ENCODE measurements around the gene ZNF587B. TPM values are rescaled to one million over a fixed set of nuclear protein-coding genes. Genes with fewer than 3 reads are reported as not detected.
"Not testable (repeated sequence)": the region's sequence is repeated elsewhere in the genome, so short reads cannot be mapped to it uniquely, and the experiment has no call there.

Gene ZNF587B
- total RNA-seq, 3 donors from 2014 or later: 13.9 to 21.1 (median 18.3) TPM

DNA sequence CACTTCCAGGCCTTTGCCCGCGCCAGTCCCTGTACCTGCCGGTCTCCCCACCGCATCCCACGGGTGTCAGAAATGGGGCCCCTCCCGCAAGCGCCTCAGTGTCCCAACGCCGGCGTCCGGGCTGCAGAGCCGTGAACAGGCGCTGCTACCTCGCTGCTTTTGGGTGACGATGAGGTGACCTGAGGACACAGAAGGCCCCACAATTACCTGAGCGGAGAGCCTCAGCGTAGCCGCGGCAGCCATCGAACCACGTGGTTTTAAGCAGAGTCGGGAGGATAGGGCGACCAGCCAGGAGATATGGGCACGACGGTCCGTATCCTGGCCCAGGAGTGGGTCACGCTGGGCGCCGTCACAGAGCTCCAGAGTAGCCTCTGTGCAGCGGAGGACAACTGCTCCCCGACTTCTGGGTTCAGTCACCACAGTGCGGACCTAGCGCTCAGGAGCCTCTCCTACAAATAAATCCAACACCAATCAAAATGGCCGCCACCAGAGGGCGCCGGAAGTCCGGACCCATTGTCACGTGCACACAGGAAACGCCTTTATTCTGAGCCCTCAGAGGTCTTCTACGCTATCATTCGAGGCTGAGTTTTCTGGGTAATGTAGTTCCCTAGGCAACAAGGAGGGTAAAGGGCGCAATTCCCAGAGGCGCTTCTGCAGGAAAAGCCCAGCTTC, 58.6 kb downstream of the ZNF587B start, which contains the start of gene ZNF814:
ZNF814 (minus strand) TSS at position 478 of the 672 bp plus-strand sequence; CDS start at position 243, 235 bp downstream.
- peak within 1 kb of the TSS; percentile 44 for H3K4me3 ChIP-seq
- H3K4me1 ChIP-seq (ENCODE audit: low read depth): peaks cover 16% of the 10 kb centered on the region
- ATAC-seq (peak; percentile 93), DNase-seq (peak; percentile 79 to 95 (median 91))
- TF ChIP-seq, protein P1, sequence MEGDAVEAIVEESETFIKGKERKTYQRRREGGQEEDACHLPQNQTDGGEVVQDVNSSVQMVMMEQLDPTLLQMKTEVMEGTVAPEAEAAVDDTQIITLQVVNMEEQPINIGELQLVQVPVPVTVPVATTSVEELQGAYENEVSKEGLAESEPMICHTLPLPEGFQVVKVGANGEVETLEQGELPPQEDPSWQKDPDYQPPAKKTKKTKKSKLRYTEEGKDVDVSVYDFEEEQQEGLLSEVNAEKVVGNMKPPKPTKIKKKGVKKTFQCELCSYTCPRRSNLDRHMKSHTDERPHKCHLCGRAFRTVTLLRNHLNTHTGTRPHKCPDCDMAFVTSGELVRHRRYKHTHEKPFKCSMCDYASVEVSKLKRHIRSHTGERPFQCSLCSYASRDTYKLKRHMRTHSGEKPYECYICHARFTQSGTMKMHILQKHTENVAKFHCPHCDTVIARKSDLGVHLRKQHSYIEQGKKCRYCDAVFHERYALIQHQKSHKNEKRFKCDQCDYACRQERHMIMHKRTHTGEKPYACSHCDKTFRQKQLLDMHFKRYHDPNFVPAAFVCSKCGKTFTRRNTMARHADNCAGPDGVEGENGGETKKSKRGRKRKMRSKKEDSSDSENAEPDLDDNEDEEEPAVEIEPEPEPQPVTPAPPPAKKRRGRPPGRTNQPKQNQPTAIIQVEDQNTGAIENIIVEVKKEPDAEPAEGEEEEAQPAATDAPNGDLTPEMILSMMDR (IDR thresholded peaks at IDR 0.05): no peak
- H3K9me3 ChIP-seq: peaks cover 23% of the 10 kb centered on the region
- intact Hi-C loops (cut with DNase I, micrococcal nuclease): no loop called here
- H3K36me3 ChIP-seq (ENCODE audit: low read depth): no peaks in the 10 kb centered on the region

DNA sequence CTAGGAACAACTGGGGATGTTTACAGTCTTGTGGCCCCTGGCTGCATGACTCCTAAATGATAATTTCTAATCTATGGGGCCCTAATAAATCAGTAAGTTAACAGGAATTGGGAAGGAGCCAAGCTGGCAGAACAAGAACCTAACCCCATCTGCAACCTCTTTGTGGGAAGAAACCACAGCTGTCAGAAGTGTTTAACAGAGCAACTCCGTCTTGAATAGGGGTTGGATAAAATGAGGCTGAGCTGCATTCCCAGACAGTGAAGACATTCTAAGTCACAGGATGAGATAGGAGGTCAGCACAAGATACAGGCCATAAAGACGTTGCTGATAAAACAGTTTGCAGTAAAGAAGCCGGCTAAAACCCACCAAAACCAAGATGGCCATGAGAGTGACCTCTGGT, 60.6 kb downstream of the ZNF587B start:
- Histone ChIP-seq H3K9me3 (peaks cover 13% of the 10 kb centered on the region), H3K4me1 (ENCODE audit: low read depth) (peaks cover 16% of the 10 kb centered on the region)
- H3K4me3 ChIP-seq; intact Hi-C loops (cut with DNase I, micrococcal nuclease); DNase-seq; H3K36me3 ChIP-seq (ENCODE audit: low read depth); ATAC-seq: not testable (repeated sequence)

Other genes with a start within 250 kb of the ZNF587B start
- gene ZIK1, start 246.2 kb upstream of the ZNF587B start, total RNA-seq: 1 to 10 TPM; 1.2 to 6.2 (median 1.3) TPM
- 1 to 10 TPM; 1.7 to 3.1 (median 2.3) TPM for gene ZNF530, start 230.4 kb upstream of the ZNF587B start, total RNA-seq
- gene ZNF134, start 216.1 kb upstream of the ZNF587B start, total RNA-seq: 10 to 100 TPM in 1 of 3 donors, 1 to 10 TPM in 2; 9.0 to 20.0 (median 9.2) TPM
- gene ZNF211, start 197.1 kb upstream of the ZNF587B start, total RNA-seq: 10 to 100 TPM in 1 of 3 donors, 1 to 10 TPM in 2; 7.9 to 16.3 (median 9.4) TPM
- under 1 TPM in 1 of 3 donors, not detected in 2; 0.16 TPM for gene ZSCAN4, start 161.4 kb upstream of the ZNF587B start, total RNA-seq
- gene ZNF551, start 148.3 kb upstream of the ZNF587B start, total RNA-seq: 1 to 10 TPM; 4.7 to 5.2 (median 4.9) TPM
- gene ZNF154, start 121.1 kb upstream of the ZNF587B start, total RNA-seq: 10 to 100 TPM in 1 of 3 donors, 1 to 10 TPM in 1, under 1 TPM in 1; 0.72 to 13.7 (median 1.5) TPM
- 1 to 10 TPM; 2.6 to 9.2 (median 2.9) TPM for gene ZNF671, start 102.7 kb upstream of the ZNF587B start, total RNA-seq
- 10 to 100 TPM; 10.4 to 16.5 (median 14.5) TPM for gene ZNF776, start 83.5 kb upstream of the ZNF587B start, total RNA-seq
- gene ZNF586, start 60.6 kb upstream of the ZNF587B start, total RNA-seq: 10 to 100 TPM; 16.4 to 25.2 (median 20.4) TPM
- 10 to 100 TPM; 18.7 to 33.1 (median 27.9) TPM for gene ZNF552, start 15.4 kb upstream of the ZNF587B start, total RNA-seq
- gene ZNF587, start 19.6 kb downstream of the ZNF587B start, total RNA-seq: 10 to 100 TPM; 51.9 to 80.7 (median 61.0) TPM
- 10 to 100 TPM in 2 of 3 donors, 1 to 10 TPM in 1; 9.1 to 24.5 (median 18.4) TPM for gene ZNF814, start 58.7 kb downstream of the ZNF587B start, total RNA-seq
- gene ZNF417, start 86.3 kb downstream of the ZNF587B start, total RNA-seq: 10 to 100 TPM; 12.3 to 19.9 (median 15.7) TPM
- gene ZNF418, start 105.1 kb downstream of the ZNF587B start, total RNA-seq: 10 to 100 TPM in 1 of 3 donors, 1 to 10 TPM in 1, under 1 TPM in 1; 0.82 to 15.5 (median 4.1) TPM
- 1 to 10 TPM; 3.0 to 7.1 (median 3.7) TPM for gene ZNF256, start 117.4 kb downstream of the ZNF587B start, total RNA-seq
- gene C19orf18, start 144.2 kb downstream of the ZNF587B start, total RNA-seq: 1 to 10 TPM in 1 of 3 donors, under 1 TPM in 2; 0.98 to 2.0 (median 0.99) TPM
- 10 to 100 TPM; 11.6 to 17.1 (median 13.8) TPM for gene ZNF606, start 172.5 kb downstream of the ZNF587B start, total RNA-seq
- gene ZSCAN1, start 203.7 kb downstream of the ZNF587B start, total RNA-seq: not detected
- gene ZNF135, start 229.0 kb downstream of the ZNF587B start, total RNA-seq: 1 to 10 TPM; 1.3 to 5.8 (median 2.2) TPM

All from mucosa of descending colon (tissue), 3 donors.